AG04449 (cell line): ENCODE measurements around the gene CCDC102A.

Experiments used
- CTCF ChIA-PET: fragments of 350-600 bp; formaldehyde crosslinking; extraction: SDS; loops from one replicate; lab custom pipeline; 2021; ENCODE audit warnings: antibody characterized with exemption; lab: Yijun Ruan, JAX
- POLR2A ChIA-PET: fragments of 400-600, 350-600 bp; formaldehyde crosslinking; extraction: SDS; loops from one replicate; lab custom pipeline; 2020; ENCODE audit warnings: antibody characterized with exemption, inconsistent platforms; lab: Yijun Ruan, JAX
- DNase-seq: peaks from one replicate; pipeline ENCODE4 v3.0.0-alpha.2; 2010; ENCODE audit warnings: low read depth, low spot score
- H3K4me3 ChIP-seq: 2 replicates; pipeline ENCODE4 v1.5.1; 2011; ENCODE audit warnings: low read depth, mild to moderate bottlenecking, control low read depth, low read length
- TF ChIP-seq, protein P1 (sequence below): IDR thresholded peaks from one replicate; pipeline ENCODE4 v1.5.1; 2011; ENCODE audit warnings: mild to moderate bottlenecking, moderate library complexity, low read length, control low read depth, inconsistent platforms; ENCODE audit not compliant: insufficient read depth; ENCODE audit errors: missing control alignments

CCDC102A gene

DNA sequence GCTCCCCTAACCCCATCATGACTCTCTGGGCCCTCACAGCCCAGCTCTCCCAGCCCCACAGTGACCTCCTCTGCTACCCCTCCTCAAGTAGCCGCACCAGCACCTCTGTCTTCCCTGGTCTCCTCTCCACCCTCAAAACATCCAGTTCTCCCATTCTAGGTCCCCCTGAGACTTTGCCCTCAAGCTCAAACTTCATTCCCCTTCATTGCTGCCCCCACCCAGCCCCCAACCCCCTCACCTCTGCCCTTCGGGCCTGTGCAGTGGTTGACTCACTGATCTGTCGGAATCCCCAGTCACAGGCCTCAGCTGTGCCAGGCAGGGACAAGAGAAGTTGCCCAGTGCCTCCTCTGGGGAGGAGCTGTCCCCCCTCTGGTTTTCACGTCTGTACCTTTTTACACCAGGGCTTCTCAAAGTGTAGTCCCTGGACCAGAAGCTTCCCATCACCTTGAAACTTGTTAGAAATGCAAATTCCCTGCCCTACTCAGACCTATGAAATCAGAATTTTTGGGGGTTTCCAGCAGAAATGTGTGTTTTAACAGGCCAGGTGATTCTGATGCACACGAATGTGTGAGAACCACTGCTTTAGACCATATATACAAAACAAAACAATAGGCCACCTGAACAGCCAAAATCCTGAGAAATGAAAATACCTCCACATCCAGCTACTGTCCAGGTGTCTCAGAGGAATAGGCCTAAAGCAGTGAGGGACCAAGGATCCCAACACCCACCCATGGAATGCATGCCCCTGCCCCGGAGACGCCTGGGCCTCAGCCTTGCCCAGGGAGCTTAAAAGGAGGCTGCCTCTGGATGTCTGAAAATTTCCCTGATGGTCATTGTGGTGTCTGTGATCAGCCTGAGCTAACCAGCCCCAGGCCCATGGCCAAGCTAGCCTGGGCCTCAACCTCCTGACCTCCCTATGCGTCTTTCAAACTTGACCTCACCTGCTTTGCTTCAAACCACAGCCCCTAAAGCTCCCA is 49.2 kb downstream of the CCDC102A start:
- ChIA-PET POLR2A (interaction anchor here (1.6 kb wide), 1 partner anchor 25 kb away, joined by 4 read pairs; the partner anchor contains the start of gene POLR2C), CTCF (interaction anchor here (0.5 to 13.9 kb wide), 6 partner anchors 24 to 70 kb away, joined by 3 to 103 read pairs (median 8); partner anchors contain the start of gene POLR2C)
- H3K4me3 ChIP-seq = no peak overlapping the region; the same call in 1 of the 2 replicates
- no peak for DNase-seq
- TF ChIP-seq, protein P1, sequence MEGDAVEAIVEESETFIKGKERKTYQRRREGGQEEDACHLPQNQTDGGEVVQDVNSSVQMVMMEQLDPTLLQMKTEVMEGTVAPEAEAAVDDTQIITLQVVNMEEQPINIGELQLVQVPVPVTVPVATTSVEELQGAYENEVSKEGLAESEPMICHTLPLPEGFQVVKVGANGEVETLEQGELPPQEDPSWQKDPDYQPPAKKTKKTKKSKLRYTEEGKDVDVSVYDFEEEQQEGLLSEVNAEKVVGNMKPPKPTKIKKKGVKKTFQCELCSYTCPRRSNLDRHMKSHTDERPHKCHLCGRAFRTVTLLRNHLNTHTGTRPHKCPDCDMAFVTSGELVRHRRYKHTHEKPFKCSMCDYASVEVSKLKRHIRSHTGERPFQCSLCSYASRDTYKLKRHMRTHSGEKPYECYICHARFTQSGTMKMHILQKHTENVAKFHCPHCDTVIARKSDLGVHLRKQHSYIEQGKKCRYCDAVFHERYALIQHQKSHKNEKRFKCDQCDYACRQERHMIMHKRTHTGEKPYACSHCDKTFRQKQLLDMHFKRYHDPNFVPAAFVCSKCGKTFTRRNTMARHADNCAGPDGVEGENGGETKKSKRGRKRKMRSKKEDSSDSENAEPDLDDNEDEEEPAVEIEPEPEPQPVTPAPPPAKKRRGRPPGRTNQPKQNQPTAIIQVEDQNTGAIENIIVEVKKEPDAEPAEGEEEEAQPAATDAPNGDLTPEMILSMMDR = no peak

DNA sequence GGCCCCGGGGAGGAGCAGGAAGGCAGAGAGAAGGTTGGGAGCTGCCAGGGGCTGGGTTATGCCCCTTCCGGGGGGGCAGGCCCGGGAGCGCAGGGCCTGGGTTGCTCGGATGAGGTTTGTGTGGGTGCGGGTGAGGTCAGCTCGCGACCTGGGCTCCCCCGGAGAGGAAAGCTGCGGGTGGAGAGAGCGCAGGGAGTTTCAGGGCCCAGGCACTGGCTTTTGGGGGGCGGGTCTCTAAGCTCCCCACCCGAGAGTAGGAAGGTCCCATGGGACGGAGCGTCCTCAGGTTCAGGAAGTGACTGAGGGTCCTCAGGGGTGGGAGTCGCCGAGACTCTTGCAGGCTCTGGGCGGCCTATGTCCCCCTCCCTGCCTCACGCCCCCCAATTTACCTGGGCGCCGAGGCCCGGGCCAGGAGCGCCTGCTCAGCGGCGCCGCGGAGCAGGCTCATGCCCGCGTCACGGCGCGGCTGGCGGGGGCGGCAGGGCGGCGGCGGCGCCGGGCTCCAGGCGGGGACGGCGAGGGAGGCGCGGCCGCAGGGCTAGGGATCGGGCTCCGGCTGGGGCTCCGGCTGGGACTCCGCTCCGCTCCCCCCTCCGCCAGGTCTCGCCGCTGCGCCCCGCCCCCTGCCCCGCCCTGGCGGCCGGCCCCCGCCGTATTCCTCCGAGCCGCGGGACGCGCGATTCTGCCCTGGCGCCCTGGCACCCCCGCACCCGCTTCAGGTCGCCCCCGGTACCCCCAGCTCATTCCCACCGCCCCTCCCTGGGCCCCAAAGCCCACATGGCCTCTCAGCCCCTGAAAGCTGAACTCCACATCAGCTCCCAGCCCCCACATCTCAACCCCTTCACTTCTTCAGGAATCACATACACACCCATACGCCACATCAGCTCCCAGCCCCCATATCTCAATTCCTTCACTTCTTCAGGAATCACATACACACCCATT is 50.2 kb downstream of the CCDC102A start, which contains the start of gene DOK4:
Gene DOK4 (minus strand): TSS at position 578 of the 942 bp plus-strand sequence. CDS start 6,986 bp downstream, outside the sequence.
- ChIA-PET POLR2A (interaction anchor here (1.6 kb wide), 1 partner anchor 24 kb away, joined by 4 read pairs; the partner anchor contains the start of gene POLR2C), CTCF (interaction anchor here (1.0 to 13.9 kb wide), 9 partner anchors 10 to 69 kb away, joined by 3 to 103 read pairs (median 5); partner anchors contain the start of gene POLR2C)
- TF ChIP-seq, protein P1 = no peak
- peak within 1 kb of the TSS; percentile 70 for H3K4me3 ChIP-seq
- no peak for DNase-seq

DNA sequence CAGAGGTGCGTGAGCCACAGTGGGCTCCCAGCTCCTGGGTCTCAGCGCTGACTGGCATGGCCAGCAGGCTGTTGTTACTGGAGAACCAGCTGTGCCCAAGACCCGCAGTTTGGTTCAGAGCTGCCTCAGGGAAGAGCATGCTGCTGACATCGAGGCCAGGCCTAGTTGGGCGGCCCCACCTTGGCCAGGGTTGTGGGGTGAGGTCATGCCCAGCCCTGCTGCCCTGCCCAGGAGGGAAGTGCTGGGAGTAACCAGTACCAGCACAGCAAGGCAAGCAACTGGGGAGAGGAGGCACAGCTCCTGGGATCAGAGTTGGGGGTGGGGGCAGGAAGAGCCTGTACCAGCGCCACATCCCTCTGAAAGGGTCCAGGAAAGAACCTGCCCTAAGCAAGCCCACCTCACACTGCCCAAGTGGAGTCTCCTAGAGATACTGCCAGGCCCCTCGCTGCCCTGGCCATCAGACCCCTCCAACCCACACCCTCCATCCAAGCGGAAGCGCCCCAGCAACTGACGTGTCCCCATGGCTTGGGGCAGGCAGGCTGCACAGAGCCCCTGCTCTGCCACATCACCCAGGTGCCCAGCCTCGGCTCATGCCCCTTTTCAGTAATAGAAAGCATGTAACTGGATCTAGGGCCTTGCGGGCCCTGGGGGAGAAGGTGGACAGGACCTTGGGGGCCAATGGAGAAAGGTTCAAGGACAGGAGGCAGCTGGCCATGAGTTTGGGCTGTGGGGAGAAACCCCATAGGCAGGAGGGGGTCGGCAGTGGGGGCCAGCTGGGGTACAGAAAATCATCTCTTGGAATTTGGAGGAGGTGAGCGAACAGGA is 51.1 kb downstream of the CCDC102A start:
- no peak for DNase-seq
- ChIA-PET POLR2A (interaction anchor here (0.6 kb wide), 1 partner anchor 38 kb away, joined by 3 read pairs; the partner anchor contains the start of genes CIAPIN1 and COQ9), CTCF (interaction anchor here (1.0 to 13.9 kb wide), 7 partner anchors 9 to 66 kb away, joined by 3 to 103 read pairs (median 3); no protein-coding TSS in a partner anchor)
- peak overlapping the region; percentile 70 for H3K4me3 ChIP-seq
- TF ChIP-seq, protein P1 = no peak

DNA sequence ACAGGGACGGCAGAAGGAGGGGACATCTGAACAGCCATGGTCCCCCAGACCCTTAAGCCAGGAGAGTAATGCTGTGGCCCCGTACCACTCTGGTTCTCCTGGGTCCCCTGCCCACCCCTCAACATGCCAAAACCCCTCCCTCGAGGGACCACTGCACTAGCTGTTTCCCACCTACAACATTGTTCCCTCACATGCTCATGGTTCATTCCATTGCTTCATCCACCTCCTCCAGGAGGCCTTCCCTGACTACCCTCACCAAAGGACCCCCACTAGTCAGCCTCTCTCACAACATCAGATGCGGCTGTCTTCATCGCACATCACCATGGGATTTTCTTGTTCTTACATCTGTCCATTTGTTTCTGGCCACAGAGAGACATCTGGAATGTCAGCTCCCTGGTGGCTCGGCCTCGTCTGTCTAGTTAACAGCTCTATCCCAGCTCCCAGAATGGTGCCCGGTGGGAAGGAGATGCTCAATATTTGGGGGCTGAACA is 51.8 kb downstream of the CCDC102A start:
- ChIA-PET CTCF (interaction anchor here (1.5 to 13.9 kb wide), 3 partner anchors 8 to 35 kb away, joined by 3 to 103 read pairs (median 5); no protein-coding TSS in a partner anchor), POLR2A (interaction anchor here (0.6 kb wide), 1 partner anchor 37 kb away, joined by 3 read pairs; the partner anchor contains the start of genes CIAPIN1 and COQ9)
- DNase-seq = no peak
- no peak overlapping the region; the same call in 1 of the 2 replicates for H3K4me3 ChIP-seq
- TF ChIP-seq, protein P1 = no peak
